ENCODE results near the gene UBE3A.

UBE3A gene

GRCh38 chr15:25401501-25401900, 37.3 kb downstream of the UBE3A start:
- DNase-seq, result no peak

GRCh38 chr15:25397100-25397499, 41.7 kb downstream of the UBE3A start:
- no peak for DNase-seq

GRCh38 chr15:25394898-25395297, 43.9 kb downstream of the UBE3A start:
- no peak for DNase-seq

GRCh38 chr15:25392806-25393205, 46.0 kb downstream of the UBE3A start:
- no peak for DNase-seq

- DNase-seq, result no peak
Observed at GRCh38 chr15:25391971-25392721, 46.7 kb downstream of the UBE3A start.

GRCh38 chr15:25385986-25386385, 52.8 kb downstream of the UBE3A start:
- no peak for DNase-seq

GRCh38 chr15:25381579-25381978, 57.2 kb downstream of the UBE3A start:
- DNase-seq, result no peak

- no peak for DNase-seq
Observed at GRCh38 chr15:25378501-25378901, 60.3 kb downstream of the UBE3A start.

- DNase-seq, result no peak
Observed at GRCh38 chr15:25375557-25375956, 63.3 kb downstream of the UBE3A start.

GRCh38 chr15:25374143-25374542, 64.7 kb downstream of the UBE3A start:
- no peak for DNase-seq

- DNase-seq, result no peak
Observed at GRCh38 chr15:25372298-25372697, 66.5 kb downstream of the UBE3A start.

GRCh38 chr15:25368850-25369249, 70.0 kb downstream of the UBE3A start:
- no peak for DNase-seq

- no peak for DNase-seq
Observed at GRCh38 chr15:25366058-25366457, 72.8 kb downstream of the UBE3A start.

- DNase-seq, result no peak
Observed at GRCh38 chr15:25362545-25362944, 76.3 kb downstream of the UBE3A start.

- DNase-seq, result no peak
Observed at GRCh38 chr15:25347707-25348106, 91.1 kb downstream of the UBE3A start.

- DNase-seq, result no peak
Observed at GRCh38 chr15:25346371-25346770, 92.5 kb downstream of the UBE3A start.

- no peak for DNase-seq
Observed at GRCh38 chr15:25345943-25346342, 92.9 kb downstream of the UBE3A start.

- no peak for DNase-seq
Observed at GRCh38 chr15:25342629-25343028, 96.2 kb downstream of the UBE3A start.

- DNase-seq, result no peak
Observed at GRCh38 chr15:25339431-25339830, 99.4 kb downstream of the UBE3A start.

GRCh38 chr15:25335279-25335678, 103.5 kb downstream of the UBE3A start:
- DNase-seq, result no peak

- DNase-seq, result no peak
Observed at GRCh38 chr15:25333049-25333448, 105.8 kb downstream of the UBE3A start.

GRCh38 chr15:25332306-25332705, 106.5 kb downstream of the UBE3A start:
- DNase-seq, result no peak

- DNase-seq, result no peak
Observed at GRCh38 chr15:25331860-25332259, 107.0 kb downstream of the UBE3A start.

- DNase-seq, result no peak
Observed at GRCh38 chr15:25331404-25331803, 107.4 kb downstream of the UBE3A start.

- no peak for DNase-seq
Observed at GRCh38 chr15:25329696-25330095, 109.1 kb downstream of the UBE3A start.
